22Rv1 (cell line): ENCODE data around the gene ITPR1.

Source experiments
- CTCF ChIP-seq: fragments of 450-650 bp; IDR thresholded peaks from 2 replicates; pipeline ENCODE4 v1.5.1; 2017; ENCODE audit warnings: mild to moderate bottlenecking
- ZFX ChIP-seq: fragments of 450-650 bp; IDR thresholded peaks from 2 replicates; pipeline ENCODE4 v1.6.1; 2017; ENCODE audit warnings: antibody characterized with exemption, borderline replicate concordance

GRCh38 chr3:4583416-4583815 is 90.3 kb downstream of the ITPR1 start:
- TF ChIP-seq CTCF, result no peak
- no peak for TF ChIP-seq ZFX
